Mesenchymal stem cell (in vitro differentiated cells and primary cell): ENCODE data around the gene SPEM1.

ENCODE experiments used
- DNase-seq: peaks from one replicate; pipeline ENCODE4 v3.0.0-alpha.2; 2013
- H2AFZ ChIP-seq: one replicate; pipeline ENCODE4 v1.6.1; 2013; ENCODE audit warnings: low read depth, mild to moderate bottlenecking, control low read depth, inconsistent platforms, low read length, moderate library complexity
- H2AK5ac ChIP-seq: 2 replicates; pipeline ENCODE4 v1.6.1; 2013; ENCODE audit warnings: low read length, moderate library complexity, mild to moderate bottlenecking, inconsistent platforms; ENCODE audit not compliant: severe bottlenecking
- H2BK120ac ChIP-seq: one replicate; pipeline ENCODE4 v1.6.1; 2013; ENCODE audit warnings: low read depth, mild to moderate bottlenecking, inconsistent platforms, low read length, moderate library complexity
- H2BK12ac ChIP-seq, 2 experiments: one replicate each; pipeline ENCODE4 v1.6.1; 2013; ENCODE audit warnings: inconsistent platforms in 2 of 2, low read length in 2 of 2, mild to moderate bottlenecking in 2 of 2, moderate library complexity in 2 of 2, control low read depth in 1 of 2
- H2BK15ac ChIP-seq: one replicate; pipeline ENCODE4 v1.6.1; 2013; ENCODE audit warnings: mild to moderate bottlenecking, low read depth, inconsistent platforms; ENCODE audit not compliant: poor library complexity, severe bottlenecking
- H2BK5ac ChIP-seq: 2 replicates; pipeline ENCODE4 v1.6.1; 2013; ENCODE audit warnings: low read depth, mild to moderate bottlenecking, low read length, control low read depth, inconsistent platforms; ENCODE audit not compliant: poor library complexity, severe bottlenecking
- H3K14ac ChIP-seq, 2 experiments: one replicate each; pipeline ENCODE4 v1.6.1; 2013; ENCODE audit warnings: inconsistent platforms in 2 of 2, low read length in 2 of 2, control low read depth in 1 of 2, mild to moderate bottlenecking in 1 of 2, moderate library complexity in 1 of 2
- H3K18ac ChIP-seq, 2 experiments: one replicate each; pipeline ENCODE4 v1.6.1; 2013; ENCODE audit warnings: inconsistent platforms in 2 of 2, low read length in 2 of 2, control low read depth in 1 of 2, low read depth in 1 of 2, mild to moderate bottlenecking in 1 of 2
- H3K23ac ChIP-seq, 2 experiments: one replicate each; pipeline ENCODE4 v1.6.1; 2013; ENCODE audit warnings: inconsistent platforms in 2 of 2, low read length in 2 of 2, mild to moderate bottlenecking in 2 of 2, moderate library complexity in 2 of 2, control low read depth in 1 of 2
- H3K27ac ChIP-seq: 2 replicates; pipeline ENCODE4 v1.5.1; 2013; ENCODE audit warnings: mild to moderate bottlenecking, moderate library complexity, low read length, control low read depth, inconsistent platforms; ENCODE audit not compliant: poor library complexity, severe bottlenecking
- H3K27me3 ChIP-seq, 2 experiments: 2 replicates each; pipeline versions ENCODE4 v1.6.1 to v1.7.0; 2013; ENCODE audit warnings: low read length in 2 of 2, mild to moderate bottlenecking in 2 of 2, moderate library complexity in 2 of 2, control low read depth in 1 of 2, inconsistent platforms in 1 of 2; ENCODE audit not compliant: control insufficient read depth in 1 of 2, insufficient read depth in 1 of 2
- H3K36me3 ChIP-seq, 2 experiments: 2 replicates each; pipeline versions ENCODE4 v1.6.1 to v1.7.0; 2013; ENCODE audit warnings: low read length in 2 of 2, control low read depth in 1 of 2, inconsistent platforms in 1 of 2, low read depth in 1 of 2, mild to moderate bottlenecking in 1 of 2; ENCODE audit not compliant: insufficient read depth in 2 of 2, control insufficient read depth in 1 of 2
- H3K4ac ChIP-seq, 2 experiments: one replicate each; pipeline ENCODE4 v1.6.1; 2013; ENCODE audit warnings: inconsistent platforms in 2 of 2, low read length in 2 of 2, mild to moderate bottlenecking in 2 of 2, moderate library complexity in 2 of 2, control low read depth in 1 of 2, low read depth in 1 of 2
- H3K4me1 ChIP-seq: 2 replicates; pipeline ENCODE4 v1.6.1; 2013; ENCODE audit warnings: low read depth, low read length, control low read depth; ENCODE audit not compliant: control insufficient read depth, insufficient read depth
- H3K4me2 ChIP-seq: 2 replicates; pipeline ENCODE4 v1.6.1; 2013; ENCODE audit warnings: low read length, mild to moderate bottlenecking, inconsistent platforms; ENCODE audit not compliant: poor library complexity, severe bottlenecking
- H3K4me3 ChIP-seq, 2 experiments: 2 replicates each; pipeline versions ENCODE4 v1.5.1 to v1.7.0; 2013; ENCODE audit warnings: low read length in 2 of 2, mild to moderate bottlenecking in 2 of 2, control low read depth in 1 of 2, low read depth in 1 of 2; ENCODE audit not compliant: insufficient read depth in 1 of 2
- H3K79me1 ChIP-seq: replicated peaks from 2 replicates; pipeline ENCODE4 v1.6.1; 2013; ENCODE audit warnings: mild to moderate bottlenecking, control low read depth, low read length, inconsistent platforms; ENCODE audit not compliant: poor library complexity, severe bottlenecking
- H3K9ac ChIP-seq: 2 replicates; pipeline ENCODE4 v1.7.0; 2013; ENCODE audit warnings: mild to moderate bottlenecking, low read length, moderate library complexity
- H3K9me3 ChIP-seq: 2 replicates; pipeline ENCODE4 v1.7.0; 2013; ENCODE audit warnings: mild to moderate bottlenecking, low read length; ENCODE audit not compliant: control insufficient read depth
- H4K8ac ChIP-seq: one replicate; pipeline ENCODE4 v1.6.1; 2013; ENCODE audit warnings: inconsistent platforms, mild to moderate bottlenecking, low read length, moderate library complexity
- H4K91ac ChIP-seq: one replicate; pipeline ENCODE4 v1.6.1; 2013; ENCODE audit warnings: mild to moderate bottlenecking, low read length, inconsistent platforms
- WGBS: methylation state at CpG from one replicate; pipeline ENCODE4 v1.1.7; 2013; ENCODE audit warnings: mixed read lengths; 5-methylcytosine and 5-hydroxymethylcytosine counted together

Gene SPEM1

GRCh38 chr17:7460850-7461660 is 40.9 kb downstream of the SPEM1 start:
- H2BK5ac ChIP-seq: no peak overlapping the region
- H3K4me2 ChIP-seq: no peak overlapping the region
- H2AK5ac ChIP-seq: no peak overlapping the region
- no peak overlapping the region for H3K4ac ChIP-seq
- peak overlapping the region in 1 of 2 experiments; percentile 34 for H2BK12ac ChIP-seq
- no peak for DNase-seq
- no peak overlapping the region for H4K91ac ChIP-seq
- H3K27me3 ChIP-seq: no peaks in the 10 kb centered on the region
- peaks cover 7% of the 10 kb centered on the region for H3K4me1 ChIP-seq
- no peak overlapping the region for H3K18ac ChIP-seq
- H3K14ac ChIP-seq: no peak overlapping the region
- 89% methylated on average over 6 of the region's 7 CpGs for WGBS
- no peak overlapping the region for H3K9ac ChIP-seq
- peaks cover 33% of the 10 kb centered on the region for H3K79me1 ChIP-seq
- peaks cover 41 to 43% of the 10 kb centered on the region in 2 experiments for H3K36me3 ChIP-seq
- H2BK15ac ChIP-seq: no peak overlapping the region
- H4K8ac ChIP-seq: no peak overlapping the region
- no peak overlapping the region for H2BK120ac ChIP-seq
- H2AFZ ChIP-seq: no peak overlapping the region
- H3K9me3 ChIP-seq: no peaks in the 10 kb centered on the region
- H3K23ac ChIP-seq: no peak overlapping the region
- H3K27ac ChIP-seq: no peak overlapping the region
- no peak overlapping the region for H3K4me3 ChIP-seq

- peaks cover 8% of the 10 kb centered on the region for H3K4me1 ChIP-seq
- no peak overlapping the region for H3K9ac ChIP-seq
- no peaks in the 10 kb centered on the region for H3K27me3 ChIP-seq
- no peak overlapping the region for H3K4me2 ChIP-seq
- H2BK12ac ChIP-seq: no peak overlapping the region
- H2BK120ac ChIP-seq: no peak overlapping the region
- no peak overlapping the region for H2BK5ac ChIP-seq
- H3K14ac ChIP-seq: no peak overlapping the region
- no peak overlapping the region for H3K4me3 ChIP-seq
- H2AK5ac ChIP-seq: no peak overlapping the region
- H3K36me3 ChIP-seq: peaks cover 55 to 59% of the 10 kb centered on the region in 2 experiments
- no peak overlapping the region for H3K18ac ChIP-seq
- peaks cover 42% of the 10 kb centered on the region for H3K79me1 ChIP-seq
- DNase-seq: no peak
- no peak overlapping the region for H3K4ac ChIP-seq
- H3K9me3 ChIP-seq: no peaks in the 10 kb centered on the region
- no peak overlapping the region for H3K27ac ChIP-seq
- H4K91ac ChIP-seq: no peak overlapping the region
- no peak overlapping the region for H2AFZ ChIP-seq
- 96% methylated on average over 44 of the region's 44 CpGs for WGBS
- no peak overlapping the region for H4K8ac ChIP-seq
- H2BK15ac ChIP-seq: no peak overlapping the region
- no peak overlapping the region for H3K23ac ChIP-seq
Observed at GRCh38 chr17:7462474-7463371, 42.6 kb downstream of the SPEM1 start.

- Histone ChIP-seq H3K36me3 (peaks cover 58 to 63% of the 10 kb centered on the region in 2 experiments), H2BK15ac (no peak overlapping the region), H3K27me3 (no peaks in the 10 kb centered on the region), H3K4me1 (peaks cover 8% of the 10 kb centered on the region), H3K9ac (no peak overlapping the region), H3K27ac (no peak overlapping the region), H2BK12ac (no peak overlapping the region), H3K9me3 (no peaks in the 10 kb centered on the region), H3K79me1 (peaks cover 43% of the 10 kb centered on the region), H2BK5ac (no peak overlapping the region), H3K4me2 (no peak overlapping the region), H3K18ac (no peak overlapping the region), H4K91ac (no peak overlapping the region), H4K8ac (no peak overlapping the region), H3K4ac (no peak overlapping the region), H3K23ac (no peak overlapping the region), H3K14ac (no peak overlapping the region), H2AFZ (no peak overlapping the region), H2BK120ac (no peak overlapping the region), H3K4me3 (no peak overlapping the region), H2AK5ac (no peak overlapping the region)
- WGBS: over 99% methylated on average over 10 of the region's 14 CpGs
- DNase-seq: no peak
Observed at GRCh38 chr17:7463372-7463846, 43.3 kb downstream of the SPEM1 start.

GRCh38 chr17:7464081-7464480 is 44.0 kb downstream of the SPEM1 start:
- WGBS: 95% methylated on average over 9 of the region's 9 CpGs
- H3K4me2 ChIP-seq: no peak overlapping the region
- H3K4me3 ChIP-seq: no peak overlapping the region
- no peak overlapping the region for H4K8ac ChIP-seq
- no peak overlapping the region for H3K18ac ChIP-seq
- H3K23ac ChIP-seq: no peak overlapping the region
- H3K14ac ChIP-seq: no peak overlapping the region
- no peak overlapping the region for H2BK120ac ChIP-seq
- H3K4ac ChIP-seq: no peak overlapping the region
- H3K4me1 ChIP-seq: peaks cover 8% of the 10 kb centered on the region
- no peak overlapping the region for H2BK12ac ChIP-seq
- H2AFZ ChIP-seq: no peak overlapping the region
- no peak overlapping the region for H4K91ac ChIP-seq
- H3K27me3 ChIP-seq: no peaks in the 10 kb centered on the region
- no peak for DNase-seq
- no peak overlapping the region for H2AK5ac ChIP-seq
- peaks cover 48% of the 10 kb centered on the region for H3K79me1 ChIP-seq
- H2BK15ac ChIP-seq: no peak overlapping the region
- no peak overlapping the region for H3K27ac ChIP-seq
- no peak overlapping the region for H2BK5ac ChIP-seq
- no peaks in the 10 kb centered on the region for H3K9me3 ChIP-seq
- H3K9ac ChIP-seq: no peak overlapping the region
- H3K36me3 ChIP-seq: peaks cover 59 to 69% of the 10 kb centered on the region in 2 experiments
